ENCODE measurements around the gene NDFIP1.

Gene NDFIP1

DNA sequence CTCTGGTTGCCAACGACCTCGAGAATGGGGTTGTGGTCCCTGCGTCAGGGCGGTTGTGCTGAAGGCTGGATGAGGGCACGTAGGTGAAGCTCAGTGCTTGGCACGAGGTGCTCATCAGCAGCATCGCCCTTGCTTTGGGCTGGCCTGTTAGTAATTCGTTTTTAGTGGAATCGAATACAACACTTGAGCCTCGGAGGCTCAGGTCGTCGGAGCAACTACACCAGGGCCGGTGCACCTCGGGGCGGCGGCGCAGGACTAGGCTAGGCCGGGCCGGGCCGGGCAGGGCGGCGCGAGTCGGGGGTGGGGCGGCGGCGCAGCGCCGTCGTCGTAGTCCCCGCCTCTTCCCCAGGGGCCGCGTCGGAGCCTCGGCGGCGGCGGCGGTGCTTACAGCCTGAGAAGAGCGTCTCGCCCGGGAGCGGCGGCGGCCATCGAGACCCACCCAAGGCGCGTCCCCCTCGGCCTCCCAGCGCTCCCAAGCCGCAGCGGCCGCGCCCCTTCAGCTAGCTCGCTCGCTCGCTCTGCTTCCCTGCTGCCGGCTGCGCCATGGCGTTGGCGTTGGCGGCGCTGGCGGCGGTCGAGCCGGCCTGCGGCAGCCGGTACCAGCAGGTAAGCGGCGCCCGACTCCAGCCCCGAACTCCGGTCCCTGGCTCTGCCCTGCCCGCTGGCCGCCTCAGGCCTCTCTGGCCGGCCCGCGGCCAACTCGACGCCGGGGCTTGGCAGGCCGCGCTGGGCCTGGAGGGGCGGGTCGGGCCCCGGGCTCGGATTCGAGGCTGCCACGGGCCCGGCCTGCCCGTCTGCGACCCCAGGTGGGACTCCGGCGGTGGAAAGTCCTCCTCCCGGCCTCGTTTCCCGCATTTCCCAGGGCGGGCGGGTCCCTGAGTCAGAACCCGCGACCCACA is at the start of gene NDFIP1 (continued):
- TF ChIP-seq, protein P1, sequence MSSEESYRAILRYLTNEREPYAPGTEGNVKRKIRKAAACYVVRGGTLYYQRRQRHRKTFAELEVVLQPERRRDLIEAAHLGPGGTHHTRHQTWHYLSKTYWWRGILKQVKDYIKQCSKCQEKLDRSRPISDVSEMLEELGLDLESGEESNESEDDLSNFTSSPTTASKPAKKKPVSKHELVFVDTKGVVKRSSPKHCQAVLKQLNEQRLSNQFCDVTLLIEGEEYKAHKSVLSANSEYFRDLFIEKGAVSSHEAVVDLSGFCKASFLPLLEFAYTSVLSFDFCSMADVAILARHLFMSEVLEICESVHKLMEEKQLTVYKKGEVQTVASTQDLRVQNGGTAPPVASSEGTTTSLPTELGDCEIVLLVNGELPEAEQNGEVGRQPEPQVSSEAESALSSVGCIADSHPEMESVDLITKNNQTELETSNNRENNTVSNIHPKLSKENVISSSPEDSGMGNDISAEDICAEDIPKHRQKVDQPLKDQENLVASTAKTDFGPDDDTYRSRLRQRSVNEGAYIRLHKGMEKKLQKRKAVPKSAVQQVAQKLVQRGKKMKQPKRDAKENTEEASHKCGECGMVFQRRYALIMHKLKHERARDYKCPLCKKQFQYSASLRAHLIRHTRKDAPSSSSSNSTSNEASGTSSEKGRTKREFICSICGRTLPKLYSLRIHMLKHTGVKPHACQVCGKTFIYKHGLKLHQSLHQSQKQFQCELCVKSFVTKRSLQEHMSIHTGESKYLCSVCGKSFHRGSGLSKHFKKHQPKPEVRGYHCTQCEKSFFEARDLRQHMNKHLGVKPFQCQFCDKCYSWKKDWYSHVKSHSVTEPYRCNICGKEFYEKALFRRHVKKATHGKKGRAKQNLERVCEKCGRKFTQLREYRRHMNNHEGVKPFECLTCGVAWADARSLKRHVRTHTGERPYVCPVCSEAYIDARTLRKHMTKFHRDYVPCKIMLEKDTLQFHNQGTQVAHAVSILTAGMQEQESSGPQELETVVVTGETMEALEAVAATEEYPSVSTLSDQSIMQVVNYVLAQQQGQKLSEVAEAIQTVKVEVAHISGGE (tag by site-specific recombination; conservative IDR thresholded peaks at IDR 0.05; ENCODE audit: low read depth) = 0 out of 2 replicates have a peak, but pooled peaks have one; percentile 15
- TF ChIP-seq GLI4 (tag by site-specific recombination; IDR thresholded peaks at IDR 0.05) = no peak
- peak; percentile 75 for TF ChIP-seq ZNF561 (tag by site-specific recombination; IDR thresholded peaks at IDR 0.05; ENCODE audit: borderline replicate concordance)
- no peak for TF ChIP-seq SCRT1 (tag by site-specific recombination; IDR thresholded peaks at IDR 0.05; ENCODE audit: borderline replicate concordance)
- TF ChIP-seq ZNF48 (tag by site-specific recombination; IDR thresholded peaks at IDR 0.05) = no peak
- no peak for TF ChIP-seq ZNF521 (tag by site-specific recombination; IDR thresholded peaks at IDR 0.05)
- TF ChIP-seq ZNF19 (tag by site-specific recombination; IDR thresholded peaks at IDR 0.05; ENCODE audit: low read depth) = no peak
- no peak for TF ChIP-seq ZBTB8A (tag by site-specific recombination; IDR thresholded peaks at IDR 0.05)
- no peak for TF ChIP-seq ZNF133 (tag by site-specific recombination; IDR thresholded peaks at IDR 0.05)
- no peak for TF ChIP-seq MEIS1 (CRISPR knock-in tag; IDR thresholded peaks at IDR 0.05; ENCODE audit: borderline replicate concordance)
- TF ChIP-seq, protein P2, sequence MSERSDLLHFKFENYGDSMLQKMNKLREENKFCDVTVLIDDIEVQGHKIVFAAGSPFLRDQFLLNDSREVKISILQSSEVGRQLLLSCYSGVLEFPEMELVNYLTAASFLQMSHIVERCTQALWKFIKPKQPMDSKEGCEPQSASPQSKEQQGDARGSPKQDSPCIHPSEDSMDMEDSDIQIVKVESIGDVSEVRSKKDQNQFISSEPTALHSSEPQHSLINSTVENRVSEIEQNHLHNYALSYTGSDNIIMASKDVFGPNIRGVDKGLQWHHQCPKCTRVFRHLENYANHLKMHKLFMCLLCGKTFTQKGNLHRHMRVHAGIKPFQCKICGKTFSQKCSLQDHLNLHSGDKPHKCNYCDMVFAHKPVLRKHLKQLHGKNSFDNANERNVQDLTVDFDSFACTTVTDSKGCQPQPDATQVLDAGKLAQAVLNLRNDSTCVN (tag by site-specific recombination; optimal IDR thresholded peaks at IDR 0.05) = peak; percentile 93
- TF ChIP-seq, protein P3, sequence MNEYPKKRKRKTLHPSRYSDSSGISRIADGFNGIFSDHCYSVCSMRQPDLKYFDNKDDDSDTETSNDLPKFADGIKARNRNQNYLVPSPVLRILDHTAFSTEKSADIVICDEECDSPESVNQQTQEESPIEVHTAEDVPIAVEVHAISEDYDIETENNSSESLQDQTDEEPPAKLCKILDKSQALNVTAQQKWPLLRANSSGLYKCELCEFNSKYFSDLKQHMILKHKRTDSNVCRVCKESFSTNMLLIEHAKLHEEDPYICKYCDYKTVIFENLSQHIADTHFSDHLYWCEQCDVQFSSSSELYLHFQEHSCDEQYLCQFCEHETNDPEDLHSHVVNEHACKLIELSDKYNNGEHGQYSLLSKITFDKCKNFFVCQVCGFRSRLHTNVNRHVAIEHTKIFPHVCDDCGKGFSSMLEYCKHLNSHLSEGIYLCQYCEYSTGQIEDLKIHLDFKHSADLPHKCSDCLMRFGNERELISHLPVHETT (tag by site-specific recombination; IDR thresholded peaks at IDR 0.05) = no peak
- peak; percentile 78 for TF ChIP-seq YY1 (tag by site-specific recombination; IDR thresholded peaks at IDR 0.05)
- TF ChIP-seq ZNF202 (tag by site-specific recombination; IDR thresholded peaks at IDR 0.05; ENCODE audit: borderline replicate concordance) = no peak
- no peak for TF ChIP-seq ZNF670 (tag by site-specific recombination; IDR thresholded peaks at IDR 0.05; ENCODE audit: low read depth)
- TF ChIP-seq ZNF223 (tag by site-specific recombination; IDR thresholded peaks at IDR 0.05) = no peak
- TF ChIP-seq ZNF585B (tag by site-specific recombination; IDR thresholded peaks at IDR 0.05) = no peak
- peak; percentile 51; the same call in 1 of the 2 replicates for TF ChIP-seq MZF1 (tag by site-specific recombination; IDR thresholded peaks at IDR 0.05; ENCODE audit: borderline replicate concordance)
- TF ChIP-seq, protein P4, sequence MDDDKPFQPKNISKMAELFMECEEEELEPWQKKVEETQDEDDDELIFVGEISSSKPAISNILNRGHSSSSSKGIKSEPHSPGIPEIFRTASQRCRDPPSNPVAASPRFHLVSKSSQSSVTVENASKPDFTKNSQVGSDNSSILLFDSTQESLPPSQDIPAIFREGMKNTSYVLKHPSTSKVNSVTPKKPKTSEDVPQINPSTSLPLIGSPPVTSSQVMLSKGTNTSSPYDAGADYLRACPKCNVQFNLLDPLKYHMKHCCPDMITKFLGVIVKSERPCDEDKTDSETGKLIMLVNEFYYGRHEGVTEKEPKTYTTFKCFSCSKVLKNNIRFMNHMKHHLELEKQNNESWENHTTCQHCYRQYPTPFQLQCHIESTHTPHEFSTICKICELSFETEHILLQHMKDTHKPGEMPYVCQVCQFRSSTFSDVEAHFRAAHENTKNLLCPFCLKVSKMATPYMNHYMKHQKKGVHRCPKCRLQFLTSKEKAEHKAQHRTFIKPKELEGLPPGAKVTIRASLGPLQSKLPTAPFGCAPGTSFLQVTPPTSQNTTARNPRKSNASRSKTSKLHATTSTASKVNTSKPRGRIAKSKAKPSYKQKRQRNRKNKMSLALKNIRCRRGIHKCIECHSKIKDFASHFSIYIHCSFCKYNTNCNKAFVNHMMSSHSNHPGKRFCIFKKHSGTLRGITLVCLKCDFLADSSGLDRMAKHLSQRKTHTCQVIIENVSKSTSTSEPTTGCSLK (tag by site-specific recombination; IDR thresholded peaks at IDR 0.05) = no peak
- TF ChIP-seq ZNF623 (tag by site-specific recombination; IDR thresholded peaks at IDR 0.05) = peak; percentile 14; the same call in 1 of the 2 replicates
- TF ChIP-seq, protein P5, sequence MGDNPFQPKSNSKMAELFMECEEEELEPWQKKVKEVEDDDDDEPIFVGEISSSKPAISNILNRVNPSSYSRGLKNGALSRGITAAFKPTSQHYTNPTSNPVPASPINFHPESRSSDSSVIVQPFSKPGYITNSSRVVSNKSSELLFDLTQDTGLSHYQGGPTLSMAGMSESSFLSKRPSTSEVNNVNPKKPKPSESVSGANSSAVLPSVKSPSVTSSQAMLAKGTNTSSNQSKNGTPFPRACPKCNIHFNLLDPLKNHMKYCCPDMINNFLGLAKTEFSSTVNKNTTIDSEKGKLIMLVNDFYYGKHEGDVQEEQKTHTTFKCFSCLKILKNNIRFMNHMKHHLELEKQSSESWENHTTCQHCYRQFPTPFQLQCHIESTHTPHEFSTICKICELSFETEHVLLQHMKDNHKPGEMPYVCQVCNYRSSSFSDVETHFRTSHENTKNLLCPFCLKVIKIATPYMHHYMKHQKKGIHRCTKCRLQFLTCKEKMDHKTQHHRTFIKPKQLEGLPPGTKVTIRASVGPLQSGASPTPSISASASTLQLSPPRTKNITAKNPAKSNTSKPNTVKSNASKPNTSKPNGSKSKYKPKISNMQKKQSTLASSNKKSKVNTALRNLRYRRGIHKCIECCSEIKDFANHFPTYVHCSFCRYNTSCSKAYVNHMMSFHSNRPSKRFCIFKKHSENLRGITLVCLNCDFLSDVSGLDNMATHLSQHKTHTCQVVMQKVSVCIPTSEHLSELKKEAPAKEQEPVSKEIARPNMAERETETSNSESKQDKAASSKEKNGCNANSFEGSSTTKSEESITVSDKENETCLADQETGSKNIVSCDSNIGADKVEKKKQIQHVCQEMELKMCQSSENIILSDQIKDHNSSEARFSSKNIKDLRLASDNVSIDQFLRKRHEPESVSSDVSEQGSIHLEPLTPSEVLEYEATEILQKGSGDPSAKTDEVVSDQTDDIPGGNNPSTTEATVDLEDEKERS (tag by site-specific recombination; IDR thresholded peaks at IDR 0.05) = no peak
- no peak for TF ChIP-seq ZNF16 (tag by site-specific recombination; IDR thresholded peaks at IDR 0.05; ENCODE audit: low read depth)
- TF ChIP-seq KLF7 (tag by site-specific recombination; IDR thresholded peaks at IDR 0.05; ENCODE audit: borderline replicate concordance) = no peak
- TF ChIP-seq ZNF621 (tag by site-specific recombination; IDR thresholded peaks at IDR 0.05) = no peak

Measured in HEK293 (cell line).